Endothelial cell of umbilical vein (primary cell): Measurements from ENCODE around the gene COQ9. TPM values are rescaled to one million over a fixed set of nuclear protein-coding genes. Genes with fewer than 3 reads are reported as not detected.

Experiments used
- BruUV-seq: library from RNA; stranded (reverse); fragments of 400-500 nt; replicated peaks from 2 replicates; lab custom pipeline; 2021; lab: Mats Ljungman, UMichigan
- CTCF ChIA-PET: fragments of 300-600, 350-600 bp; sonication (Branson Sonifier 250); formaldehyde crosslinking; loops from one replicate; lab custom pipeline; 2021; ENCODE audit warnings: antibody characterized with exemption, inconsistent platforms; lab: Charles Lee
- POLR2A ChIA-PET: fragments of 300-600, 350-600 bp; sonication (Branson Sonifier 250); formaldehyde crosslinking; loops from one replicate; lab custom pipeline; 2021; ENCODE audit warnings: antibody characterized with exemption, inconsistent platforms; lab: Charles Lee
- DNase-seq: peaks from one replicate; pipeline ENCODE4 v3.0.0-alpha.2; 2011; ENCODE audit warnings: low read depth, low spot score
- FAIRE-seq: peaks from 2 replicates; lab custom pipeline; 2011; peaks lifted over from hg19 to GRCh38; lab: Jason Lieb, UNC
- H2AFZ ChIP-seq: 2 replicates; pipeline ENCODE4 v1.6.0; 2012; ENCODE audit warnings: low read depth, low read length, control low read depth, inconsistent platforms
- H3K27ac ChIP-seq: 2 replicates; pipeline ENCODE4 v1.5.1; 2011; ENCODE audit warnings: low read depth, mild to moderate bottlenecking, control low read depth, low read length, moderate library complexity; ENCODE audit not compliant: insufficient read depth
- H3K27me3 ChIP-seq, 2 experiments: 2 replicates each; pipeline versions ENCODE4 v1.6.0 to v1.6.1; 2011; ENCODE audit warnings: low read length in 2 of 2, mixed read lengths in 1 of 2; ENCODE audit not compliant: control insufficient read depth in 2 of 2, insufficient read depth in 2 of 2
- H3K36me3 ChIP-seq, 2 experiments: 2 replicates in 1 of 2; 3 replicates in 1 of 2; pipeline ENCODE4 v1.5.1; 2011; ENCODE audit warnings: low read length in 2 of 2, mild to moderate bottlenecking in 1 of 2, moderate library complexity in 1 of 2; ENCODE audit not compliant: control insufficient read depth in 2 of 2, insufficient read depth in 2 of 2; ENCODE audit errors: extremely low read depth in 1 of 2
- H3K4me1 ChIP-seq: 3 replicates; pipeline ENCODE4 v1.5.1; 2011; ENCODE audit warnings: mild to moderate bottlenecking, low read length; ENCODE audit not compliant: control insufficient read depth, insufficient read depth; ENCODE audit errors: extremely low read depth
- H3K4me2 ChIP-seq: 2 replicates; pipeline ENCODE4 v1.6.1; 2011; ENCODE audit warnings: low read length, control low read depth, mixed read lengths; ENCODE audit not compliant: insufficient read depth
- H3K4me3 ChIP-seq, 3 experiments: fragments of 200-600 bp in 1 of 3; sonication (generic), shearing (Covaris generic) in 1 of 3; replicated peaks in 1 of 3; 2 replicates each; pipeline ENCODE4 v1.5.1; 2011 to 2016; ENCODE audit warnings: control low read depth in 3 of 3, low read length in 3 of 3, mild to moderate bottlenecking in 2 of 3, inconsistent platforms in 1 of 3, low read depth in 1 of 3, moderate library complexity in 1 of 3; ENCODE audit not compliant: insufficient read depth in 1 of 3
- H3K79me2 ChIP-seq: 2 replicates; pipeline ENCODE4 v1.6.0; 2012; ENCODE audit warnings: low read length, inconsistent platforms; ENCODE audit not compliant: control insufficient read depth, insufficient read depth
- H3K9ac ChIP-seq: replicated peaks from 2 replicates; pipeline ENCODE3; 2011; ENCODE audit warnings: low read length, control low read depth; ENCODE audit not compliant: insufficient read depth; ENCODE audit errors: extremely low read depth
- H3K9me1 ChIP-seq: replicated peaks from 3 replicates; pipeline ENCODE4 v1.6.0; 2011; ENCODE audit warnings: mild to moderate bottlenecking, low read length; ENCODE audit not compliant: control insufficient read depth, insufficient read depth; ENCODE audit errors: extremely low read depth
- H3K9me3 ChIP-seq: replicated peaks from 2 replicates; pipeline ENCODE4 v1.5.1; 2012; ENCODE audit warnings: low read length, inconsistent platforms; ENCODE audit not compliant: control insufficient read depth, insufficient read depth
- H4K20me1 ChIP-seq: replicated peaks from 2 replicates; pipeline ENCODE3; 2011; ENCODE audit warnings: mild to moderate bottlenecking, low read length; ENCODE audit not compliant: control insufficient read depth, insufficient read depth; ENCODE audit errors: extremely low read depth
- EZH2 ChIP-seq: IDR thresholded peaks from 2 replicates; pipeline ENCODE4 v1.6.1; 2012; ENCODE audit warnings: borderline replicate concordance, low read depth, mild to moderate bottlenecking, moderate library complexity, low read length, inconsistent platforms; ENCODE audit not compliant: severe bottlenecking
- FOS ChIP-seq: IDR thresholded peaks from 2 replicates; pipeline ENCODE4 v1.6.1; 2011; ENCODE audit warnings: mild to moderate bottlenecking, low read length, moderate library complexity, borderline replicate concordance; ENCODE audit not compliant: insufficient read depth
- GATA2 ChIP-seq: IDR thresholded peaks from 2 replicates; pipeline ENCODE4 v1.7.0; 2011; ENCODE audit warnings: low read depth, mild to moderate bottlenecking, moderate library complexity, mixed read lengths, low read length; ENCODE audit not compliant: insufficient read length, insufficient read depth
- JUN ChIP-seq: IDR thresholded peaks from 2 replicates; pipeline ENCODE4 v1.6.1; 2011; ENCODE audit warnings: borderline replicate concordance, low read depth; ENCODE audit not compliant: insufficient read length, insufficient read depth
- MYC ChIP-seq: IDR thresholded peaks from one replicate; pipeline ENCODE4 v1.6.1; 2011; ENCODE audit warnings: mild to moderate bottlenecking, low read depth, low read length
- POLR2A ChIP-seq: IDR thresholded peaks from 2 replicates; pipeline ENCODE4 v1.6.1; 2012; ENCODE audit warnings: low read depth, mild to moderate bottlenecking, control low read depth, low read length
- POLR2AphosphoS5 ChIP-seq: IDR thresholded peaks from 2 replicates; pipeline ENCODE4 v1.6.1; 2012; ENCODE audit warnings: low read depth, mild to moderate bottlenecking, control low read depth, low read length, moderate library complexity; ENCODE audit not compliant: insufficient read depth
- dilution Hi-C: fragments of 300-500 bp; cut with MboI; formaldehyde crosslinking; loops from one replicate; pipeline ENCODE4 v1.15.0; 2019; ENCODE audit warnings: low sequenced_read_pairs; ENCODE audit not compliant: extremely low pct_ligation_motif_present
- intact Hi-C: fragments of 100-400 bp; cut with micrococcal nuclease; formaldehyde crosslinking; loops from one replicate; pipeline ENCODE4 v1.10.0; 2022
- polyA plus RNA-seq, 4 experiments: library from polyadenylated mRNA; depleted of rRNA in 3 of 4; stranded (reverse) in 3 of 4; unstranded in 1 of 4; fragments of >200 nt; gene quantifications; 2 replicates each; pipeline versions ENCODE4 v1.2.1 to v1.2.3, GENCODE V29; 2011 to 2012; ENCODE audit warnings: missing spikeins in 1 of 4
- total RNA-seq: library from RNA; stranded (reverse); gene quantifications from 2 replicates; pipeline ENCODE4 v1.2.3, GENCODE V29; 2021
- TF ChIP-seq, protein P1 (sequence below): IDR thresholded peaks from 2 replicates; pipeline ENCODE4 v1.6.1; 2011; ENCODE audit not compliant: insufficient read depth, insufficient read length
- TF ChIP-seq, protein P2 (sequence below), 2 donors: IDR thresholded peaks; 1 replicate in 1 of 2; 2 replicates in 1 of 2; pipeline ENCODE4 v1.5.1; 2011; ENCODE audit warnings: low read length in 2 of 2, mild to moderate bottlenecking in 2 of 2, moderate library complexity in 2 of 2, control low read depth in 1 of 2, inconsistent platforms in 1 of 2, low read depth in 1 of 2; ENCODE audit not compliant: insufficient read depth in 1 of 2; ENCODE audit errors: extremely low read depth in 1 of 2

The COQ9 gene
- total and polyA plus RNA-seq, 2 donors (not counting 3 experiments of a cell fraction or from before 2014, with no cell fraction given) = 42.5 to 78.3 TPM

DNA sequence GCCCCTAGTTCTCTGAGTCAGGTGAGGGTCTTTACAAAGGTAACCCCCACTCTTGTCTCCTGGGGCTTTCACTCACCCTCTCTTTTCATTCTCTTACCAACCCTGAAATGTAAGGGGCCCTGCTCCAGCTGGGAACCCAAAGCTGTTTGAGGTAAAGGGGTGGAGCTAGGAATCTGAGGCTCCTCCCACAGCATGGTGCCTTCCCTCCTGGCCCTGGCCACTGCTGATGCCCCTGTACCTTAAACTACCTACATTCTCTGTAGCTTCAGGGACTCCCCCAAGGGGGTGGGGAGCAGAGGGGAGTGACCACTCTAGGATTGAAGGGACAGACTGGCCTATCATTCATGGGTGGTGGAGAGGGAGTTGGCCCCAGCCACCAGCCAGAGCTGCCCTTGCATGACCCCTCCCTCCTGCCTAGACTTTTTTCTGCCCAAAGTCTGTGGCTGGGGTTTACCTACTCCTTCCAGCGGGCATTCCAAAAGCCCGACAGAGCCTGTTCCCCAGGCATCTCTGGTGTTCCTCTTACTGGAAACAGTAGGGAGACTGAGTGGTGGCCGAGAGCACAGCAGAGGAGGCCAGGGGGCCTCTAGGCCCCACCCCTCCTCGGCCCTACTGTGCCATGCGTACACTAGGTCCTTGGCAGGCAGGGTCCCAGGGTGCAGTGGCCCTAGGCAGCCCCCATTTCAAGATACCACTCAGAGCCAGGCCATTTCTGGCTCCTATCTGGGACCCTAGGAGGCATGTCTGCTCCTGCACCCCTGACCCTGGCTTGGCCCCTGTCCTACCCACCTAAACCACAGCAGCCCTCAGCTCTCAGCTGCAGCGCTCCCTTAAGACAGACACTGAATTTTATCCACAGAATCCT, 29.5 kb downstream of the COQ9 start:
- no peaks in the 10 kb centered on the region for H4K20me1 ChIP-seq
- no peaks in the 10 kb centered on the region for H3K9me1 ChIP-seq
- no peak overlapping the region for H3K27ac ChIP-seq
- peaks cover 15% of the 10 kb centered on the region for H3K79me2 ChIP-seq
- no peak overlapping the region for H2AFZ ChIP-seq
- H3K4me3 ChIP-seq = no peak overlapping the region
- BruUV-seq = no TSS peak
- intact Hi-C loops = loop anchor here (1.0 to 10.0 kb wide), 2 partner anchors 43 to 168 kb away; no protein-coding TSS in a partner anchor
- H3K36me3 ChIP-seq = peaks cover 0 to 24% of the 10 kb centered on the region in 2 experiments
- FAIRE-seq (no peak), DNase-seq (no peak)
- TF ChIP-seq EZH2 = no peak
- no peak for TF ChIP-seq JUN
- no peak for TF ChIP-seq POLR2A
- TF ChIP-seq, protein P1, sequence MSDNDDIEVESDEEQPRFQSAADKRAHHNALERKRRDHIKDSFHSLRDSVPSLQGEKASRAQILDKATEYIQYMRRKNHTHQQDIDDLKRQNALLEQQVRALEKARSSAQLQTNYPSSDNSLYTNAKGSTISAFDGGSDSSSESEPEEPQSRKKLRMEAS = no peak
- TF ChIP-seq POLR2AphosphoS5 = no peak
- TF ChIP-seq MYC = no peak
- TF ChIP-seq FOS = no peak
- TF ChIP-seq GATA2 = no peak
- TF ChIP-seq, protein P2, sequence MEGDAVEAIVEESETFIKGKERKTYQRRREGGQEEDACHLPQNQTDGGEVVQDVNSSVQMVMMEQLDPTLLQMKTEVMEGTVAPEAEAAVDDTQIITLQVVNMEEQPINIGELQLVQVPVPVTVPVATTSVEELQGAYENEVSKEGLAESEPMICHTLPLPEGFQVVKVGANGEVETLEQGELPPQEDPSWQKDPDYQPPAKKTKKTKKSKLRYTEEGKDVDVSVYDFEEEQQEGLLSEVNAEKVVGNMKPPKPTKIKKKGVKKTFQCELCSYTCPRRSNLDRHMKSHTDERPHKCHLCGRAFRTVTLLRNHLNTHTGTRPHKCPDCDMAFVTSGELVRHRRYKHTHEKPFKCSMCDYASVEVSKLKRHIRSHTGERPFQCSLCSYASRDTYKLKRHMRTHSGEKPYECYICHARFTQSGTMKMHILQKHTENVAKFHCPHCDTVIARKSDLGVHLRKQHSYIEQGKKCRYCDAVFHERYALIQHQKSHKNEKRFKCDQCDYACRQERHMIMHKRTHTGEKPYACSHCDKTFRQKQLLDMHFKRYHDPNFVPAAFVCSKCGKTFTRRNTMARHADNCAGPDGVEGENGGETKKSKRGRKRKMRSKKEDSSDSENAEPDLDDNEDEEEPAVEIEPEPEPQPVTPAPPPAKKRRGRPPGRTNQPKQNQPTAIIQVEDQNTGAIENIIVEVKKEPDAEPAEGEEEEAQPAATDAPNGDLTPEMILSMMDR (IDR thresholded peaks at IDR 0.05; ENCODE audit: extremely low read depth in 1 of 2, insufficient read depth in 1 of 2, low read depth in 1 of 2, low read length in 2 of 2) = no peak
- CTCF ChIA-PET = interaction anchor here (0.6 to 4.8 kb wide), 3 partner anchors 13 to 44 kb away, joined by 4 to 25 read pairs (median 24); partner anchors contain the start of gene POLR2C
- no peak overlapping the region for H3K4me2 ChIP-seq
- H3K27me3 ChIP-seq = no peaks in the 10 kb centered on the region
- dilution Hi-C loops = no loop called here
- POLR2A ChIA-PET = no interaction called here
- no peak overlapping the region for H3K9ac ChIP-seq
- H3K4me1 ChIP-seq = peaks cover 28% of the 10 kb centered on the region
- no peaks in the 10 kb centered on the region for H3K9me3 ChIP-seq
